Neural progenitor cell (in vitro differentiated cells): Measurements from ENCODE around the gene CNOT2. TPM values are rescaled to one million over a fixed set of nuclear protein-coding genes. Genes with fewer than 3 reads are reported as not detected.

Experiments
- DNase-seq: peaks from one replicate; pipeline ENCODE4 v3.0.0-alpha.2; 2016; ENCODE audit warnings: low spot score
- H2AFZ ChIP-seq: fragments of 200-600 bp; sonication (generic); replicated peaks from 2 replicates; pipeline ENCODE4 v1.6.1; 2016; ENCODE audit warnings: antibody characterized with exemption
- H3F3A ChIP-seq: fragments of 200-600 bp; sonication (generic); 2 replicates; pipeline ENCODE4 v1.6.1; 2016; ENCODE audit warnings: antibody characterized with exemption, low read depth
- H3K27ac ChIP-seq: fragments of 200-600 bp; sonication (generic); 2 replicates; pipeline ENCODE4 v1.5.1; 2016; ENCODE audit warnings: mild to moderate bottlenecking
- H3K27me3 ChIP-seq: fragments of 200-600 bp; sonication (generic); 2 replicates; pipeline ENCODE4 v1.6.1; 2016; ENCODE audit warnings: mild to moderate bottlenecking, moderate library complexity
- H3K36me3 ChIP-seq: fragments of 200-600 bp; sonication (generic); 2 replicates; pipeline ENCODE4 v1.5.1; 2016
- H3K4me1 ChIP-seq: fragments of 200-600 bp; sonication (generic); 2 replicates; pipeline ENCODE4 v1.6.1; 2016; ENCODE audit warnings: mixed run types
- H3K4me2 ChIP-seq: fragments of 200-600 bp; sonication (generic); 2 replicates; pipeline ENCODE4 v1.6.1; 2016
- H3K4me3 ChIP-seq: fragments of 200-600 bp; sonication (generic); 2 replicates; pipeline ENCODE4 v1.5.1; 2016
- H3K79me2 ChIP-seq: fragments of 200-600 bp; sonication (generic); 2 replicates; pipeline ENCODE4 v1.6.1; 2016; ENCODE audit warnings: low read depth
- H3K9ac ChIP-seq: fragments of 200-600 bp; sonication (generic); 2 replicates; pipeline ENCODE4 v1.6.1; 2016
- H3K9me3 ChIP-seq: fragments of 200-600 bp; sonication (generic); 2 replicates; pipeline ENCODE4 v1.5.1; 2016; ENCODE audit warnings: low read depth
- H4K20me1 ChIP-seq: fragments of 200-600 bp; sonication (generic); 2 replicates; pipeline ENCODE4 v1.6.1; 2016; ENCODE audit warnings: low read depth
- H3K27ac Mint-ChIP-seq: 3 replicates; pipeline ENCODE4 v1.8.0; 2021; ENCODE audit warnings: mixed read lengths
- H3K27me3 Mint-ChIP-seq: 2 replicates; pipeline ENCODE4 v1.8.0; 2022; ENCODE audit warnings: low read depth, mild to moderate bottlenecking, inconsistent platforms, moderate library complexity, mixed read lengths; ENCODE audit not compliant: insufficient read depth
- H3K36me3 Mint-ChIP-seq: 3 replicates; pipeline ENCODE4 v1.8.0; 2021; ENCODE audit warnings: mixed read lengths
- H3K4me1 Mint-ChIP-seq: 3 replicates; pipeline ENCODE4 v1.8.0; 2021; ENCODE audit warnings: mixed read lengths
- H3K4me3 Mint-ChIP-seq: 3 replicates; pipeline ENCODE4 v1.8.0; 2021; ENCODE audit warnings: mild to moderate bottlenecking, moderate library complexity, mixed read lengths
- H3K9me3 Mint-ChIP-seq: 3 replicates; pipeline ENCODE4 v1.8.0; 2020; ENCODE audit warnings: mixed read lengths
- EZH2 ChIP-seq: fragments of 200-600 bp; sonication (generic); IDR thresholded peaks from 2 replicates; pipeline ENCODE4 v1.6.1; 2017; ENCODE audit warnings: antibody characterized with exemption, mild to moderate bottlenecking, moderate library complexity
- EZH2phosphoT487 ChIP-seq: fragments of 200-600 bp; sonication (generic); IDR thresholded peaks from 2 replicates; pipeline ENCODE4 v1.6.1; 2017; ENCODE audit warnings: antibody characterized with exemption
- total RNA-seq: library from RNA; depleted of rRNA; stranded (reverse); fragments of >200 nt; gene quantifications from 2 replicates; pipeline ENCODE4 v1.2.3, GENCODE V29; 2015; ENCODE audit warnings: low replicate concordance
- TF ChIP-seq, protein P1 (sequence below): fragments of 200-600 bp; sonication (generic); IDR thresholded peaks from 2 replicates; pipeline ENCODE4 v1.5.1; 2017; ENCODE audit warnings: antibody characterized with exemption, mild to moderate bottlenecking

CNOT2 gene
- total RNA-seq, 1 donor from 2014 or later = 250 TPM

DNA sequence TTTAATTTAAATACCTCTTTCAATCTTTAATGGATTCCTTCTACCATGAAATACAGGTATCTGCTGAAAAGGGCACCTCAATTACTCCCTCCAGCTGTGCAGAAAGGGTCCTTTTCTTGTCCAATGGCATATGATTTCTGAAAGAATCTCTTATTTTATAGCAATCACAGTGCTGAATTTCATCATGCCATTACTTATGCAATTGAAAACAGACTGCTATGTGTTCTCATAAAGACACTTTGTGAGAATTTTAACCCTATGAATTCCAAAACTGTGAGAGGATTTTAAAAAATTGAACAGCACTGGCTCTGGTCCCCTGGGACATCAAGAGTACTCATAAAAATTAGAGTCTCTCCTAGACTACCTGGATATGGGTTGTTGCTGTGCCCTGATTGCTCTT, 45.9 kb upstream of the CNOT2 start:
- Mint-ChIP-seq H3K4me3 (no peak overlapping the region), H3K36me3 (peaks cover 2% of the 10 kb centered on the region), H3K27me3 (peaks cover 3% of the 10 kb centered on the region), H3K9me3 (no peaks in the 10 kb centered on the region), H3K4me1 (peaks cover 24% of the 10 kb centered on the region), H3K27ac (no peak overlapping the region)
- H3K4me2 ChIP-seq = no peak overlapping the region
- H3K4me1 ChIP-seq = peaks cover 3% of the 10 kb centered on the region
- no peaks in the 10 kb centered on the region for H4K20me1 ChIP-seq
- no peaks in the 10 kb centered on the region for H3K9me3 ChIP-seq
- no peaks in the 10 kb centered on the region for H3K36me3 ChIP-seq
- no peak overlapping the region for H3K27ac ChIP-seq
- no peaks in the 10 kb centered on the region for H3K27me3 ChIP-seq
- H3K9ac ChIP-seq = no peak overlapping the region
- H3K4me3 ChIP-seq = no peak overlapping the region
- TF ChIP-seq EZH2 (no peak), EZH2phosphoT487 (no peak)
- TF ChIP-seq, protein P1, sequence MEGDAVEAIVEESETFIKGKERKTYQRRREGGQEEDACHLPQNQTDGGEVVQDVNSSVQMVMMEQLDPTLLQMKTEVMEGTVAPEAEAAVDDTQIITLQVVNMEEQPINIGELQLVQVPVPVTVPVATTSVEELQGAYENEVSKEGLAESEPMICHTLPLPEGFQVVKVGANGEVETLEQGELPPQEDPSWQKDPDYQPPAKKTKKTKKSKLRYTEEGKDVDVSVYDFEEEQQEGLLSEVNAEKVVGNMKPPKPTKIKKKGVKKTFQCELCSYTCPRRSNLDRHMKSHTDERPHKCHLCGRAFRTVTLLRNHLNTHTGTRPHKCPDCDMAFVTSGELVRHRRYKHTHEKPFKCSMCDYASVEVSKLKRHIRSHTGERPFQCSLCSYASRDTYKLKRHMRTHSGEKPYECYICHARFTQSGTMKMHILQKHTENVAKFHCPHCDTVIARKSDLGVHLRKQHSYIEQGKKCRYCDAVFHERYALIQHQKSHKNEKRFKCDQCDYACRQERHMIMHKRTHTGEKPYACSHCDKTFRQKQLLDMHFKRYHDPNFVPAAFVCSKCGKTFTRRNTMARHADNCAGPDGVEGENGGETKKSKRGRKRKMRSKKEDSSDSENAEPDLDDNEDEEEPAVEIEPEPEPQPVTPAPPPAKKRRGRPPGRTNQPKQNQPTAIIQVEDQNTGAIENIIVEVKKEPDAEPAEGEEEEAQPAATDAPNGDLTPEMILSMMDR = no peak
- H3K79me2 ChIP-seq = no peaks in the 10 kb centered on the region
- DNase-seq = no peak
- H3F3A ChIP-seq = no peaks in the 10 kb centered on the region
- no peak overlapping the region for H2AFZ ChIP-seq

DNA sequence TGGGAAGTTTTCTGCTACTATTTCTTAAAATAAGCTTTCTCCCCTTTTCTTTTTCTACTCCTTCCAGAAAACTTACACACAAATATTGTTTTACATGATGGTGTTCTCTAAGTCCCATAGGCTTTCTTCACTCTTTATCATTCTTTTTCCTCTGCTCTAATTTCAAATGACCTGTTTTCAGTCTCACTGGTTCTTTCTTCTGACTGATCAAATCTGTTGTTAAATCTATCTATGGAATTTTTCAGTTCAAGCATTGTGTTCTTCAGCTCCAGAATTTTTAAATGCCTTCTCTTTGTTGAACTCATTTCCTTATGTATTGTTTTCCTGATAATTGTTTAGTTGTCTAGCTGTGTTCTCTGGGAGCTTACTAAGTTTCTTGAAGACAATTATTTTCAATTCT, 29.5 kb upstream of the CNOT2 start:
- Mint-ChIP-seq H3K36me3 (peaks cover 27% of the 10 kb centered on the region), H3K27me3 (no peaks in the 10 kb centered on the region), H3K9me3 (peaks cover 47% of the 10 kb centered on the region), H3K27ac (no peak overlapping the region), H3K4me3 (no peak overlapping the region), H3K4me1 (no peaks in the 10 kb centered on the region)
- Histone ChIP-seq H3K27me3 (no peaks in the 10 kb centered on the region), H3K9ac (no peak overlapping the region), H3K4me2 (no peak overlapping the region), H3K4me3 (no peak overlapping the region), H2AFZ (no peak overlapping the region), H3K79me2 (no peaks in the 10 kb centered on the region), H4K20me1 (no peaks in the 10 kb centered on the region), H3K36me3 (peaks cover 9% of the 10 kb centered on the region), H3F3A (no peaks in the 10 kb centered on the region), H3K9me3 (peaks cover 14% of the 10 kb centered on the region), H3K27ac (no peak overlapping the region), H3K4me1 (no peaks in the 10 kb centered on the region)
- TF ChIP-seq EZH2 (no peak), EZH2phosphoT487 (no peak)
- TF ChIP-seq, protein P1 = no peak
- DNase-seq = no peak

DNA sequence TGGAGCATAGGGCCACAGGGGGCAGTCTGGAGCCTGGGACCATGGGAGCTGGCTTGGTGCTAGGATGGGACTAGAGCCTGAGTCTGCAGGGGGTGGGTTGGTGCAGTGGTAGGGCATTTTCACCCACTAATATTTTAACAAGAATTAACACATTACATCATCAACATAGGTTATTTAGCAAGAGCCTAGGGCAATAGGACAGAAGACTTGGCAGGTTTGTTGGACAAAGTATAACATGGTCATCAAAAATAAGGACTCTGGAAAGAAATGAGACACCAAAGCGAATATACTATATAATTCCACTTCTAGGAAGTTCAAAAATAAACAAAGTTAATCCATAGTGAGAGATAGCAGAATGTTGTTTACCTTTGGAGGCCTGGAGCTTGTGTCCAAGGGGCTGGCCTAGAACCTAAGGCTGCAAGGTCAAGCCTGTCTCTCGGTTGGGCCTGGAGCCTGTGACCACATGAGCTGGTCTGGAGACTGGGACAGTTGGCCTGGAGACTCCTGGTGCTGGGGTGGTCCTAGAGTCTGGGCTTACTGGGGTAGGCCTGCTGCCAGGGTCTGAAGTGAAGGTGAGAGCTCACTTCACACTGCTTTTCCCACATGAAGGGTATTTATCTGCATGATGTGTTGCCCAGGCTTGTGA, 28.1 kb upstream of the CNOT2 start:
- no peak overlapping the region for H3K4me2 ChIP-seq
- H3F3A ChIP-seq = no peaks in the 10 kb centered on the region
- no peak overlapping the region for H3K27ac ChIP-seq
- peaks cover 13% of the 10 kb centered on the region for H3K9me3 ChIP-seq
- DNase-seq = no peak
- H3K36me3 ChIP-seq = peaks cover 9% of the 10 kb centered on the region
- H4K20me1 ChIP-seq = no peaks in the 10 kb centered on the region
- no peaks in the 10 kb centered on the region for H3K4me1 Mint-ChIP-seq
- H3K36me3 Mint-ChIP-seq = peaks cover 28% of the 10 kb centered on the region
- TF ChIP-seq EZH2phosphoT487 (no peak), EZH2 (no peak)
- TF ChIP-seq, protein P1 = no peak
- no peaks in the 10 kb centered on the region for H3K79me2 ChIP-seq
- no peak overlapping the region for H3K4me3 Mint-ChIP-seq
- no peak overlapping the region for H2AFZ ChIP-seq
- H3K27me3 ChIP-seq = no peaks in the 10 kb centered on the region
- peaks cover 40% of the 10 kb centered on the region for H3K9me3 Mint-ChIP-seq
- H3K4me1 ChIP-seq = no peaks in the 10 kb centered on the region
- H3K27ac Mint-ChIP-seq = no peak overlapping the region
- no peak overlapping the region for H3K4me3 ChIP-seq
- no peak overlapping the region for H3K9ac ChIP-seq
- no peaks in the 10 kb centered on the region for H3K27me3 Mint-ChIP-seq
